ENCODE measurements around the gene FILIP1L. TPM values are rescaled to one million over a fixed set of nuclear protein-coding genes. Genes with fewer than 3 reads are reported as not detected.
A peak's percentile ranks its signal among the peaks of the same experiment; 100 is the strongest.

Gene FILIP1L
- total RNA-seq, 1 experiment from 2014 or later: 0.07 TPM

- H2AFZ ChIP-seq (ENCODE audit: low read length): no peak overlapping the region
- no peak overlapping the region for H3K4ac ChIP-seq (ENCODE audit: low read depth, low read length)
- peak overlapping the region in 1 of 3 experiments; percentile 73; a peak in 1 of 7 replicates for H3K27ac Mint-ChIP-seq
- H2AK5ac ChIP-seq (ENCODE audit: insufficient read length, low read length): no peak overlapping the region
- no peaks in the 10 kb centered on the region for H4K20me1 ChIP-seq (ENCODE audit: control insufficient read depth, insufficient read depth, insufficient read length)
- no peak overlapping the region for H3K56ac ChIP-seq (ENCODE audit: insufficient read length, low read depth, low read length)
- H2BK20ac ChIP-seq (ENCODE audit: low read depth, low read length, poor library complexity, severe bottlenecking): no peak overlapping the region
- no peaks in the 10 kb centered on the region for H3K27me3 Mint-ChIP-seq (ENCODE audit: low read depth)
- no peak overlapping the region for H3K14ac ChIP-seq (ENCODE audit: insufficient read depth, low read length)
- H3K4me3 Mint-ChIP-seq: no peak overlapping the region
- WGBS (ENCODE audit: extremely low coverage, insufficient read length, low lambda C conversion rate): no CpG with 5 or more reads among the region's 1 CpG
- no peak overlapping the region for H2BK120ac ChIP-seq (ENCODE audit: low read depth, low read length, poor library complexity, severe bottlenecking)
- TF ChIP-seq CTCF (conservative IDR thresholded peaks at IDR 0.05): no peak
- H4K8ac ChIP-seq (replicated peaks; ENCODE audit: insufficient read length, low read depth, low read length): no peak overlapping the region
- H3K9me3 Mint-ChIP-seq: 0 out of 5 replicates have a peak, but pooled peaks cover 0 to 3% of the 10 kb centered on the region in 2 experiments
- H3K18ac ChIP-seq (ENCODE audit: insufficient read length, low read depth, low read length): no peak overlapping the region
- no peaks in the 10 kb centered on the region for H3K23me2 ChIP-seq (ENCODE audit: insufficient read length, low read depth, low read length, poor library complexity, severe bottlenecking)
- no peak overlapping the region for H3T11ph ChIP-seq (ENCODE audit: low read length)
- H3K23ac ChIP-seq (ENCODE audit: insufficient read length, low read depth, low read length): no peak overlapping the region
- no peaks in the 10 kb centered on the region for H3K79me2 ChIP-seq (ENCODE audit: insufficient read depth, low read length)
- H3K9ac ChIP-seq (ENCODE audit: extremely low read depth, insufficient read length, low read length): no peak overlapping the region
- no peak overlapping the region for H4K5ac ChIP-seq (ENCODE audit: insufficient read length, low read depth, low read length)
- no peaks in the 10 kb centered on the region for H3K27me3 ChIP-seq (ENCODE audit: insufficient read depth, low read length)
- H2BK12ac ChIP-seq (ENCODE audit: insufficient read length, low read depth, low read length): no peak overlapping the region
- no peak for DNase-seq
- H2BK5ac ChIP-seq (ENCODE audit: insufficient read length, low read length): no peak overlapping the region
- H3K9me3 ChIP-seq (ENCODE audit: control insufficient read depth, low read depth, low read length): no peaks in the 10 kb centered on the region
- H3K79me1 ChIP-seq (ENCODE audit: insufficient read depth, low read depth, low read length, poor library complexity, severe bottlenecking): no peaks in the 10 kb centered on the region
- H3K4me2 ChIP-seq (ENCODE audit: insufficient read depth, insufficient read length, low read length): no peak overlapping the region
- no peak overlapping the region for H3K27ac ChIP-seq (ENCODE audit: insufficient read length, low read depth, low read length)
- H2BK15ac ChIP-seq (ENCODE audit: low read depth, low read length): no peak overlapping the region
- H3K4me1 Mint-ChIP-seq: no peaks in the 10 kb centered on the region
- no peak overlapping the region for H4K91ac ChIP-seq (ENCODE audit: insufficient read length, low read depth, low read length)
- H3K36me3 Mint-ChIP-seq (ENCODE audit: insufficient read depth in 1 of 3, low read depth in 3 of 3): peaks cover 0 to 3% (median 0%) of the 10 kb centered on the region in 3 experiments; a peak in 3 of 7 replicates
- H3K4me1 ChIP-seq (ENCODE audit: insufficient read depth, low read length): no peaks in the 10 kb centered on the region
Measured at GRCh38 chr3:100136921-100137320, 22.6 kb upstream of the FILIP1L start.
